CD14-positive monocyte (primary cell): ENCODE results near the gene KRT8. TPM values are rescaled to one million over a fixed set of nuclear protein-coding genes. Genes with fewer than 3 reads are reported as not detected.

Experiments
- DNase-seq, 3 donors: peaks; one replicate each; pipeline ENCODE4 v3.0.0-alpha.2; 2011 to 2022
- H2AFZ ChIP-seq: 2 replicates; pipeline ENCODE4 v1.6.0; 2012; ENCODE audit warnings: mild to moderate bottlenecking, low read depth, low read length, inconsistent platforms; ENCODE audit not compliant: insufficient read depth, poor library complexity, severe bottlenecking
- H3K27ac ChIP-seq, 2 donors: 1 replicate in 1 of 2; 2 replicates in 1 of 2; pipeline ENCODE4 v1.5.1; 2012 to 2013; ENCODE audit warnings: low read length in 2 of 2, control low read depth in 1 of 2, inconsistent platforms in 1 of 2, low read depth in 1 of 2, mild to moderate bottlenecking in 1 of 2
- H3K27me3 ChIP-seq, 2 donors: one replicate each; pipeline versions ENCODE4 v1.6.0 to v1.6.1; 2011 to 2013; ENCODE audit warnings: low read length in 2 of 2; ENCODE audit not compliant: control insufficient read depth in 2 of 2, insufficient read depth in 2 of 2
- H3K36me3 ChIP-seq, 2 donors: replicated peaks in 1 of 2; 1 replicate in 1 of 2; 2 replicates in 1 of 2; pipeline versions ENCODE4 v1.5.1 to v1.6.1; 2012 to 2013; ENCODE audit warnings: low read length in 2 of 2, control low read depth in 1 of 2, inconsistent platforms in 1 of 2, mild to moderate bottlenecking in 1 of 2; ENCODE audit not compliant: insufficient read depth in 2 of 2, control insufficient read depth in 1 of 2
- H3K4me1 ChIP-seq, 2 donors: 1 replicate in 1 of 2; 2 replicates in 1 of 2; pipeline versions ENCODE4 v1.5.1 to v1.6.1; 2012 to 2013; ENCODE audit warnings: low read length in 2 of 2, control low read depth in 1 of 2, inconsistent platforms in 1 of 2, mild to moderate bottlenecking in 1 of 2, moderate library complexity in 1 of 2; ENCODE audit not compliant: insufficient read depth in 2 of 2, control insufficient read depth in 1 of 2
- H3K4me2 ChIP-seq: replicated peaks from 2 replicates; pipeline ENCODE3; 2012; ENCODE audit warnings: low read length, moderate library complexity, mild to moderate bottlenecking; ENCODE audit not compliant: poor library complexity, severe bottlenecking; ENCODE audit errors: extremely low read depth
- H3K4me3 ChIP-seq, 3 experiments: fragments of 200-600 bp in 1 of 3; sonication (generic) in 1 of 3; replicated peaks in 1 of 3; 1 replicate in 2 of 3; 2 replicates in 1 of 3; pipeline ENCODE4 v1.5.1; 2011 to 2013; ENCODE audit warnings: low read length in 3 of 3, mild to moderate bottlenecking in 3 of 3, control low read depth in 2 of 3, low read depth in 2 of 3, inconsistent platforms in 1 of 3, moderate library complexity in 1 of 3
- H3K79me2 ChIP-seq: 2 replicates; pipeline ENCODE4 v1.6.0; 2012; ENCODE audit warnings: mild to moderate bottlenecking, control low read depth, inconsistent platforms, low read length, moderate library complexity; ENCODE audit not compliant: insufficient read depth
- H3K9ac ChIP-seq: 2 replicates; pipeline ENCODE4 v1.6.0; 2017; ENCODE audit warnings: low read length, mild to moderate bottlenecking; ENCODE audit not compliant: insufficient read depth, poor library complexity, severe bottlenecking
- H3K9me3 ChIP-seq, 2 donors: replicated peaks in 1 of 2; 1 replicate in 1 of 2; 2 replicates in 1 of 2; pipeline versions ENCODE4 v1.5.1 to v1.6.1; 2012 to 2013; ENCODE audit warnings: low read length in 2 of 2, control low read depth in 1 of 2; ENCODE audit not compliant: control insufficient read depth in 1 of 2, insufficient read depth in 1 of 2
- H4K20me1 ChIP-seq: 2 replicates; pipeline ENCODE4 v1.6.0; 2012; ENCODE audit warnings: mild to moderate bottlenecking, low read length, control low read depth, moderate library complexity; ENCODE audit not compliant: insufficient read depth
- H3K27ac Mint-ChIP-seq, 7 donors: one replicate each; pipeline ENCODE4 v1.8.0; 2020; ENCODE audit warnings: mild to moderate bottlenecking in 7 of 7, mixed read lengths in 7 of 7, moderate library complexity in 6 of 7, inconsistent platforms in 2 of 7
- H3K27me3 Mint-ChIP-seq, 3 donors: one replicate each; pipeline ENCODE4 v1.8.0; 2021 to 2022; ENCODE audit warnings: low read depth in 3 of 3, mild to moderate bottlenecking in 3 of 3, mixed read lengths in 3 of 3, moderate library complexity in 3 of 3, inconsistent platforms in 1 of 3
- H3K36me3 Mint-ChIP-seq, 2 donors: one replicate each; pipeline ENCODE4 v1.8.0; 2020; ENCODE audit warnings: mixed read lengths in 2 of 2, inconsistent platforms in 1 of 2, mild to moderate bottlenecking in 1 of 2
- H3K4me1 Mint-ChIP-seq: one replicate; pipeline ENCODE4 v1.8.0; 2020; ENCODE audit warnings: mild to moderate bottlenecking, mixed read lengths
- H3K4me3 Mint-ChIP-seq, 2 donors: one replicate each; pipeline ENCODE4 v1.8.0; 2020; ENCODE audit warnings: mild to moderate bottlenecking in 2 of 2, mixed read lengths in 2 of 2, moderate library complexity in 1 of 2
- H3K9me3 Mint-ChIP-seq, 7 donors: one replicate each; pipeline ENCODE4 v1.8.0; 2020 to 2022; ENCODE audit warnings: mixed read lengths in 7 of 7, mild to moderate bottlenecking in 6 of 7, moderate library complexity in 6 of 7, inconsistent platforms in 2 of 7
- WGBS: methylation state at CpG from one replicate; pipeline ENCODE4 v1.1.5; 2013; ENCODE audit warnings: missing lambda C conversion rate; ENCODE audit not compliant: insufficient coverage; 5-methylcytosine and 5-hydroxymethylcytosine counted together
- intact Hi-C, 2 donors: fragments of 100-400 bp; cut with micrococcal nuclease; formaldehyde crosslinking; loops; one replicate each; pipeline versions ENCODE4 v1.15.0 to v1.15.1; 2023
- polyA plus RNA-seq, 3 donors: library from polyadenylated mRNA; depleted of rRNA in 1 of 3; unstranded in 2 of 3; stranded (reverse) in 1 of 3; fragments of 300-500 nt in 2 of 3; fragments of >200 nt in 1 of 3; fragmentation: Illumina TruSeq in 2 of 3; gene quantifications; 1 replicate in 2 of 3; 2 replicates in 1 of 3; pipeline ENCODE4 v1.2.3, GENCODE V29; 2012 to 2021
- TF ChIP-seq, protein P1 (sequence below): fragments of 200-600 bp; IDR thresholded peaks from one replicate; pipeline ENCODE4 v1.8.0; 2022; ENCODE audit warnings: antibody characterized with exemption, mild to moderate bottlenecking

KRT8 gene
- polyA plus RNA-seq, 3 donors = 0.16 to 0.39 TPM; not detected in 1

DNA sequence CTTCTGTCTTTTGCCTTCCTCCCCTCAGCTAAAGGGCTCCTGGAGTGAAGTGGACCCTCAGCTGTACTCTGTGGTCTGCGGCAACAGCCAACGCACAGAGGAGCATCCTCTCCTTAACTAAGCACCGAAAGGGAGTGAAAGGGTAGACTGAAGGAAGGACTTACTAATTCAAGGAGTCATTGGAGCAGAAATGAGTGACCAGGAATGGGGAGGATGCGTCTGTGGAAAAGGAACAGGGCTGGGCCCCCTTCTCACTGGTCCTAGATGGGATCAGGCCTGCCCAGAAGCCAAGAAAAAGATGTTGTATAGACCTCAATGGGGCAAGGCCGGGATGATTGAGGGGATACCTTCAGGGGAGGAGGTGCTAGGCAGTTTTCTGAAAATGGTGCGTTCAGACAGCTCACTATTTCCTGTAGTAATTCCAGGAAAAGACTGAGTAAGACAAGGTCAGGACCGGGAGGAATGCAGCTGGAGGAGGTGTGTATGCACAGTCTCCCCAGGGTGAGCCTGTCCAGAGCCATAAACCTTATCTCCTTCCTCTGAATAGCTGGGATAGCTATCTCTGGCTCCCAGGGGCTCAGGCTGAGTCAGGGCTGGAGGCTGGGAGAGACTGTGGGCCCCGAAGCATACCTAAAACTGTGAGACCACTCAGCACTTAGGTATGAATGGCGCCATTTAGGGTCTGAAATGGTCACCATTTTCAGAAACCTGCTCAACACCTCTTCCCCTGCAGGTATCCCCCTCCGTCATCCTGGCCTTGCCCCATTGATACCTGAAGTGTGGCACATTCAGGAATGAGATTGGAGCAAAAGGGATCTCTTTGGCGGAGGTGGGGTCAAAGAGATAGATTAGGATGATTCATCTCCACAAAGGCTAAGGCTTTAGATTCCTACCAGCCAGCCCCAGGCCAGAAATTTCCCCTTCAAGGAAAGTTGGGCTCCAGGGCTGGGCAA, 20.2 kb upstream of the KRT8 start:
- no peak overlapping the region for H3K4me2 ChIP-seq
- H3K27ac ChIP-seq = no peak overlapping the region
- Mint-ChIP-seq H3K4me1 (peaks cover 2% of the 10 kb centered on the region), H3K27me3 (peaks cover 0 to 4% (median 3%) of the 10 kb centered on the region in 3 donors), H3K9me3 (peaks cover 0 to 2% (median 0%) of the 10 kb centered on the region in 7 donors), H3K4me3 (no peak overlapping the region), H3K36me3 (no peaks in the 10 kb centered on the region), H3K27ac (no peak overlapping the region)
- H3K9ac ChIP-seq = no peak overlapping the region
- H3K79me2 ChIP-seq = no peaks in the 10 kb centered on the region
- DNase-seq = no peak
- H3K4me1 ChIP-seq = no peaks in the 10 kb centered on the region
- WGBS = 88% methylated on average over 7 of the region's 11 CpGs
- H3K36me3 ChIP-seq = no peaks in the 10 kb centered on the region
- no peaks in the 10 kb centered on the region for H3K9me3 ChIP-seq
- no peak overlapping the region for H2AFZ ChIP-seq
- intact Hi-C loops = no loop called here
- TF ChIP-seq, protein P1, sequence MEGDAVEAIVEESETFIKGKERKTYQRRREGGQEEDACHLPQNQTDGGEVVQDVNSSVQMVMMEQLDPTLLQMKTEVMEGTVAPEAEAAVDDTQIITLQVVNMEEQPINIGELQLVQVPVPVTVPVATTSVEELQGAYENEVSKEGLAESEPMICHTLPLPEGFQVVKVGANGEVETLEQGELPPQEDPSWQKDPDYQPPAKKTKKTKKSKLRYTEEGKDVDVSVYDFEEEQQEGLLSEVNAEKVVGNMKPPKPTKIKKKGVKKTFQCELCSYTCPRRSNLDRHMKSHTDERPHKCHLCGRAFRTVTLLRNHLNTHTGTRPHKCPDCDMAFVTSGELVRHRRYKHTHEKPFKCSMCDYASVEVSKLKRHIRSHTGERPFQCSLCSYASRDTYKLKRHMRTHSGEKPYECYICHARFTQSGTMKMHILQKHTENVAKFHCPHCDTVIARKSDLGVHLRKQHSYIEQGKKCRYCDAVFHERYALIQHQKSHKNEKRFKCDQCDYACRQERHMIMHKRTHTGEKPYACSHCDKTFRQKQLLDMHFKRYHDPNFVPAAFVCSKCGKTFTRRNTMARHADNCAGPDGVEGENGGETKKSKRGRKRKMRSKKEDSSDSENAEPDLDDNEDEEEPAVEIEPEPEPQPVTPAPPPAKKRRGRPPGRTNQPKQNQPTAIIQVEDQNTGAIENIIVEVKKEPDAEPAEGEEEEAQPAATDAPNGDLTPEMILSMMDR = no peak
- no peaks in the 10 kb centered on the region for H3K27me3 ChIP-seq
- H3K4me3 ChIP-seq = no peak overlapping the region
- H4K20me1 ChIP-seq = no peaks in the 10 kb centered on the region

DNA sequence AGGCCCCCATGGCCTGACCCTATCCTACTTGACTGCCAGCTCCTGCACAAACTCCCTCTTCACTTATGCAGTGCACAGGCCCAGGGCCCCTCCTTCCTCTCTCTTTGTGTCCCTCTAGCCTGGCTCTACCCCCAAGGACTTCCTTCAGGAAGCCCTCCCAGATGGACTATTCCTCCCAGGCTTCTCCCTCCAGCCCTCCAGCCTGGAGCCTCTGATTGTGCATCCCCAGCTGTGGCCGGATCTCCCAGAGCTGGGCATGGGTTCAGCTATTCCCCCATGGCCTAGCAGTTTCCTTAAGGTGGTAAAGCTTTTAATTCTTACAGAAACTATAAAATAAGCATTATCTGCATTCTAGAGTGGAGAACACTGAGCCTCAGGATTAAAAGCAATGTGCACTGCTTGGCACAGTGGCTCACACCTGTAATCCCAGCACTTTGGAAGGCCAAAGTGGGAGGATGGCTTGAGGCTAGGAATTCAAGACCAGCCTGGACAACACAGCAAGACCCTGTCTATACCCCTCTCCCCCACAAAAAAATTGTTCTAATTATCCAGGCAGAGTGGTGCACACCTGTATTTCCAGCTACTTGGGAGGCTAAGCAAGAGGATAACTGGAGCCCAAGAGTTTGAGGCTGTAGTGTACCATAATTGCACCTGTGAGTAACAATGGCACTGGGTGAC, 16.8 kb upstream of the KRT8 start:
- H2AFZ ChIP-seq = no peak overlapping the region
- H3K4me3 ChIP-seq = no peak overlapping the region
- H3K9ac ChIP-seq = no peak overlapping the region
- no CpG with 5 or more reads among the region's 1 CpG for WGBS
- H3K36me3 ChIP-seq = no peaks in the 10 kb centered on the region
- intact Hi-C loops = no loop called here
- Mint-ChIP-seq H3K27me3 (peaks cover 1 to 3% (median 2%) of the 10 kb centered on the region in 3 donors), H3K27ac (no peak overlapping the region), H3K9me3 (peaks cover 12 to 24% (median 20%) of the 10 kb centered on the region in 7 donors), H3K4me3 (no peak overlapping the region), H3K4me1 (no peaks in the 10 kb centered on the region), H3K36me3 (no peaks in the 10 kb centered on the region)
- no peak overlapping the region for H3K27ac ChIP-seq
- TF ChIP-seq, protein P1 = no peak
- H3K4me1 ChIP-seq = no peaks in the 10 kb centered on the region
- no peaks in the 10 kb centered on the region for H3K27me3 ChIP-seq
- H4K20me1 ChIP-seq = no peaks in the 10 kb centered on the region
- no peaks in the 10 kb centered on the region for H3K79me2 ChIP-seq
- H3K9me3 ChIP-seq = peaks cover 12 to 24% of the 10 kb centered on the region in 2 donors
- H3K4me2 ChIP-seq = no peak overlapping the region
- no peak for DNase-seq
